Measurements from ENCODE around the gene RUFY1. TPM values are rescaled to one million over a fixed set of nuclear protein-coding genes. Genes with fewer than 3 reads are reported as not detected.
"Not testable (repeated sequence)": the region's sequence is repeated elsewhere in the genome, so short reads cannot be mapped to it uniquely, and the experiment has no call there.

RUFY1 gene
- total and polyA plus RNA-seq, 4 donors: 26.8 to 51.9 (median 31.6) TPM

GRCh38 chr5:179530069-179530998 lies 20.0 kb upstream of the RUFY1 start:
- 26 to 27% methylated on average over 65 of the region's 65 CpGs for WGBS, 2 donors
- Histone ChIP-seq H3K36me3 (ENCODE audit: control insufficient read depth in 1 of 2, insufficient read depth in 2 of 2, low read length in 1 of 2) (no peaks in the 10 kb centered on the region), H3K27me3 (ENCODE audit: control insufficient read depth in 1 of 2, insufficient read depth in 2 of 2, low read length in 1 of 2) (no peaks in the 10 kb centered on the region), H3K4me1 (ENCODE audit: control insufficient read depth in 1 of 2, insufficient read depth in 2 of 2, low read length in 2 of 2) (no peaks in the 10 kb centered on the region), H3K9me3 (ENCODE audit: control insufficient read depth, low read length) (no peaks in the 10 kb centered on the region), H3K27ac (ENCODE audit: low read depth in 1 of 2, low read length in 2 of 2) (no peak overlapping the region), H3K4me3 (ENCODE audit: low read length in 2 of 2) (no peak overlapping the region)
- intact Hi-C loops (cut with DNase I): no loop called here
- ATAC-seq (ENCODE audit: low FRiP score): peak; percentile 67
- DNase-seq: peak; percentile 82 to 84

- no peaks in the 10 kb centered on the region for H3K4me1 ChIP-seq (ENCODE audit: control insufficient read depth in 1 of 2, insufficient read depth in 2 of 2, low read length in 2 of 2)
- 81 to 99% methylated on average over 6 of the region's 6 CpGs for WGBS, 2 donors
- no peaks in the 10 kb centered on the region for H3K36me3 ChIP-seq (ENCODE audit: control insufficient read depth in 1 of 2, insufficient read depth in 2 of 2, low read length in 1 of 2)
- H3K4me3 ChIP-seq (ENCODE audit: low read length in 2 of 2): no peak overlapping the region
- H3K9me3 ChIP-seq (ENCODE audit: control insufficient read depth, low read length): no peaks in the 10 kb centered on the region
- DNase-seq (no peak), ATAC-seq (ENCODE audit: low FRiP score) (no peak)
- no peak overlapping the region for H3K27ac ChIP-seq (ENCODE audit: low read depth in 1 of 2, low read length in 2 of 2)
- intact Hi-C loops (cut with DNase I): no loop called here
- H3K27me3 ChIP-seq (ENCODE audit: control insufficient read depth in 1 of 2, insufficient read depth in 2 of 2, low read length in 1 of 2): no peaks in the 10 kb centered on the region
These were observed 17.3 kb upstream of the RUFY1 start for GRCh38 chr5:179533024-179533423.

DNA sequence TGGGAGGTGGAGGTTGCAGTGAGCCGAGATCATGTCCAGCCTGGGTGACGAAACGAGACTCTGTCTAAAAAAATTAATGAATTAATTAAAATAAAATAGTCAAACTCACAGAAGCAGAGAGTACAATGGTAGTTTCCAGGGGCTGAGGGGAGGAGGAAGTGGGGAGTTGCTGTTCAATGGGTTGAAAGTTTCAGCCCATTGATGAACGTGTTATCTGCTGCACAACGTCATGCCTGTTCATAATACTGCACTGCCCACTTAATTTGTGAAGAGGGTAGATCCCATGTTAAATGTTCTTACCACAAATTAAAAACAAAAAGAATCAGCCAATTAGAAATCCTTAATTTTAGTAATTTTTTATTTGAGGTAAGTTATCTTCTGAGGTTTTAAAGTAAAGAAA lies 16.4 kb upstream of the RUFY1 start:
- H3K9me3 ChIP-seq (ENCODE audit: control insufficient read depth, low read length): no peaks in the 10 kb centered on the region
- no peaks in the 10 kb centered on the region for H3K27me3 ChIP-seq (ENCODE audit: control insufficient read depth in 1 of 2, insufficient read depth in 2 of 2, low read length in 1 of 2)
- H3K36me3 ChIP-seq (ENCODE audit: control insufficient read depth in 1 of 2, insufficient read depth in 2 of 2, low read length in 1 of 2): no peaks in the 10 kb centered on the region
- intact Hi-C loops (cut with DNase I): no loop called here
- no peaks in the 10 kb centered on the region for H3K4me1 ChIP-seq (ENCODE audit: control insufficient read depth in 1 of 2, insufficient read depth in 2 of 2, low read length in 2 of 2)
- DNase-seq (no peak), ATAC-seq (ENCODE audit: low FRiP score) (no peak)
- no peak overlapping the region for H3K4me3 ChIP-seq (ENCODE audit: low read length in 2 of 2)
- 91 to 96% methylated on average over 5 of the region's 5 CpGs for WGBS, 2 donors
- H3K27ac ChIP-seq (ENCODE audit: low read depth in 1 of 2, low read length in 2 of 2): no peak overlapping the region

DNA sequence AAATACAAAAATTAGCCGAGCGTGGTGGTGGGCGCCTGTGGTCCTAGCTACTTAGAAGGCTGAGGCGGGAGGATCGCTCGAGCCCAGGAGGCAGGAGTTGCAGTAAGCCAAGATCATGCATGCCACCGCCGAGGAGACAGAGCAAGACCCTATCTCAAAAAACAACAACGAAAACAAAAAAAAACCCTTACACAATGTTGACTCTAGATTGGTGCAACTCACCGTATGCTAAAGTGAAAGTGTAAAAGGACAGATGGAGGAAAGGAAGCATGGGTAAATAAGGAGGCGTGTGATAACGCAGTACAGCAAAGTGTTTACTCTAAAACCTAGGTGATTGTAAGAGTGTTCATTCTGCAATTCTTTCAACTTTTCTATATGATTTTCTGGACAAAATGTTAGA lies 15.9 kb upstream of the RUFY1 start:
- intact Hi-C loops (cut with DNase I): no loop called here
- Histone ChIP-seq H3K4me1 (ENCODE audit: control insufficient read depth in 1 of 2, insufficient read depth in 2 of 2, low read length in 2 of 2) (no peaks in the 10 kb centered on the region), H3K9me3 (ENCODE audit: control insufficient read depth, low read length) (no peaks in the 10 kb centered on the region), H3K27me3 (ENCODE audit: control insufficient read depth in 1 of 2, insufficient read depth in 2 of 2, low read length in 1 of 2) (no peaks in the 10 kb centered on the region), H3K4me3 (ENCODE audit: low read length in 2 of 2) (no peak overlapping the region), H3K36me3 (ENCODE audit: control insufficient read depth in 1 of 2, insufficient read depth in 2 of 2, low read length in 1 of 2) (no peaks in the 10 kb centered on the region), H3K27ac (ENCODE audit: low read depth in 1 of 2, low read length in 2 of 2) (no peak overlapping the region)
- no peak for ATAC-seq (ENCODE audit: low FRiP score)
- 85 to 90% methylated on average over 12 of the region's 12 CpGs for WGBS, 2 donors
- no peak for DNase-seq

GRCh38 chr5:179536676-179537075 lies 13.7 kb upstream of the RUFY1 start:
- Histone ChIP-seq H3K36me3 (ENCODE audit: control insufficient read depth in 1 of 2, insufficient read depth in 2 of 2, low read length in 1 of 2) (no peaks in the 10 kb centered on the region), H3K27ac (ENCODE audit: low read depth in 1 of 2, low read length in 2 of 2) (no peak overlapping the region), H3K4me1 (ENCODE audit: control insufficient read depth in 1 of 2, insufficient read depth in 2 of 2, low read length in 2 of 2) (no peaks in the 10 kb centered on the region), H3K27me3 (ENCODE audit: control insufficient read depth in 1 of 2, insufficient read depth in 2 of 2, low read length in 1 of 2) (no peaks in the 10 kb centered on the region), H3K9me3 (ENCODE audit: control insufficient read depth, low read length) (no peaks in the 10 kb centered on the region), H3K4me3 (ENCODE audit: low read length in 2 of 2) (no peak overlapping the region)
- WGBS, 2 donors: 25 to 40% methylated on average over 6 of the region's 6 CpGs
- intact Hi-C loops (cut with DNase I): no loop called here
- DNase-seq (no peak), ATAC-seq (ENCODE audit: low FRiP score) (no peak)

DNA sequence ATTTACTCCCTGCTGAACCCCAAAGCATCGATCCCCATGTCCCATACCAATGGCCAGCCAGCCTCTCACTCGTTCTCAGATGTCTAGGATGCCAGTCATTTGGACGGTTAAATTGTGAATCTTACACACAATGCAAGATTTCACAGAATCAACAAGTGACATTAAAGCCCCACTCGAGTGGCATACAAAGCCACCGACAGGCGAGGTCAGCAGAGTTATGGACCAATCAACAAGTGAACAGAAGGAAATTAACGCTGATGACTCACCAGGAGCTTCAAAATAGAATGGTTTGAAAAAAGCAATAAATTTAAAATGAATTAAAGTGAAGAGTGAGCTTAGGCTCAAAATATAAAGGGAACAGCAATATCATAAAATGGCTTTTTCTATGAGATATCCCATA lies 8.2 kb upstream of the RUFY1 start:
- Histone ChIP-seq H3K4me1 (ENCODE audit: control insufficient read depth in 1 of 2, insufficient read depth in 2 of 2, low read length in 2 of 2) (no peaks in the 10 kb centered on the region), H3K36me3 (ENCODE audit: control insufficient read depth in 1 of 2, insufficient read depth in 2 of 2, low read length in 1 of 2) (no peaks in the 10 kb centered on the region), H3K4me3 (ENCODE audit: low read length in 2 of 2) (no peak overlapping the region), H3K27ac (ENCODE audit: low read depth in 1 of 2, low read length in 2 of 2) (no peak overlapping the region), H3K27me3 (ENCODE audit: control insufficient read depth in 1 of 2, insufficient read depth in 2 of 2, low read length in 1 of 2) (no peaks in the 10 kb centered on the region), H3K9me3 (ENCODE audit: control insufficient read depth, low read length) (no peaks in the 10 kb centered on the region)
- DNase-seq: no peak
- intact Hi-C loops (cut with DNase I): no loop called here
- ATAC-seq (ENCODE audit: low FRiP score): no peak
- WGBS, 2 donors: 75 to 78% methylated on average over 7 of the region's 7 CpGs

DNA sequence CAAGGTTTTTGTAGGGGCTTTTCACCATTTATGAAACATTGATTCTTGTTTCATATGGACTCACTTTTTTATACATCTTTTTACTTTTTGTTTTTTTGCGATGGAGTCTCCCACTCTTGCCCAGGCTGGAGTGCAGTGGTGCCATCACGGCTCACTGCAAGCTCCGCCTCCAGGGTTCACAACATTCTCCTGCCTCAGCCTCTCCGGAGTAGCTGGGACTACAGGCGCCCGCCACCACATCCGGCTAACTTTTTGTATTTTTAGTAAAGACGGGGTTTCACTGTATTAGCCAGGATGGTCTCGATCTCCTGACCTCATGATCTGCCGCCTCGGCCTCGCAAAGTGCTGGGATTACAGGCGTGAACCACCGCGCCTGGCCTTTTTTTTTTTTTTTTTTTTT lies 7.1 kb upstream of the RUFY1 start:
- intact Hi-C loops (cut with DNase I); H3K4me3 ChIP-seq (ENCODE audit: low read length in 2 of 2); H3K9me3 ChIP-seq (ENCODE audit: control insufficient read depth, low read length); DNase-seq; H3K27me3 ChIP-seq (ENCODE audit: control insufficient read depth in 1 of 2, insufficient read depth in 2 of 2, low read length in 1 of 2); ATAC-seq (ENCODE audit: low FRiP score); H3K36me3 ChIP-seq (ENCODE audit: control insufficient read depth in 1 of 2, insufficient read depth in 2 of 2, low read length in 1 of 2); H3K27ac ChIP-seq (ENCODE audit: low read depth in 1 of 2, low read length in 2 of 2); H3K4me1 ChIP-seq (ENCODE audit: control insufficient read depth in 1 of 2, insufficient read depth in 2 of 2, low read length in 2 of 2): not testable (repeated sequence)
- WGBS, 2 donors: 92 to 94% methylated on average over 15 of the region's 15 CpGs

GRCh38 chr5:179553006-179553405 lies 2.7 kb downstream of the RUFY1 start:
- Histone ChIP-seq H3K27ac (ENCODE audit: low read depth in 1 of 2, low read length in 2 of 2) (no peak overlapping the region), H3K36me3 (ENCODE audit: control insufficient read depth in 1 of 2, insufficient read depth in 2 of 2, low read length in 1 of 2) (no peaks in the 10 kb centered on the region), H3K4me3 (ENCODE audit: low read length in 2 of 2) (no peak overlapping the region), H3K9me3 (ENCODE audit: control insufficient read depth, low read length) (no peaks in the 10 kb centered on the region), H3K4me1 (ENCODE audit: control insufficient read depth in 1 of 2, insufficient read depth in 2 of 2, low read length in 2 of 2) (peaks cover 0 to 3% of the 10 kb centered on the region in 2 donors), H3K27me3 (ENCODE audit: control insufficient read depth in 1 of 2, insufficient read depth in 2 of 2, low read length in 1 of 2) (no peaks in the 10 kb centered on the region)
- DNase-seq (no peak), ATAC-seq (ENCODE audit: low FRiP score) (no peak)
- WGBS, 2 donors: 88 to 93% methylated on average over 4 of the region's 4 CpGs
- intact Hi-C loops (cut with DNase I): loop anchor here in 1 of 2 donors (5.0 to 10.0 kb wide), 2 partner anchors 69 to 522 kb away; partner anchors contain the start of genes HNRNPH1 and RNF130

DNA sequence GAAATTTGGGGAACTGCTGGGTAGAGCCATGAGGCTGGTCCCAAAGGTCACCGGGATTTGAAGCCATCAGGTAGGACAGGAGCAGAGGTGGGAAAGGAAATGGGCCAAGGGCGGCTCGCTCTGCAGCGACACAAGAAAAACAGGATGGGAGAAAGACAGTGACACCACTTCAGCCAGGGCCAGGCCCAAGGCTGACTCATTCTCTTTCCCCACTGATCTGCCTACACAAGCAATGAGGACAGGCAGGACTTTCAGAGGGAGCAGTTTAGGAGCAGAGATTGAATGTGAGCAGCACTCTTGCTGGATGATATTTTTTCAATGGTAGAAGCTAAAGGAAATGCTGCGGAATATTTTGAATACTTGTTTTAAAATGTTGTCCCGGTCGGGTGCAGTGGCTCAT lies 3.5 kb downstream of the RUFY1 start:
- 57 to 81% methylated on average over 7 of the region's 7 CpGs for WGBS, 2 donors
- Histone ChIP-seq H3K4me3 (ENCODE audit: low read length in 2 of 2) (no peak overlapping the region), H3K36me3 (ENCODE audit: control insufficient read depth in 1 of 2, insufficient read depth in 2 of 2, low read length in 1 of 2) (no peaks in the 10 kb centered on the region), H3K27me3 (ENCODE audit: control insufficient read depth in 1 of 2, insufficient read depth in 2 of 2, low read length in 1 of 2) (no peaks in the 10 kb centered on the region), H3K4me1 (ENCODE audit: control insufficient read depth in 1 of 2, insufficient read depth in 2 of 2, low read length in 2 of 2) (peaks cover 0 to 3% of the 10 kb centered on the region in 2 donors), H3K27ac (ENCODE audit: low read depth in 1 of 2, low read length in 2 of 2) (no peak overlapping the region), H3K9me3 (ENCODE audit: control insufficient read depth, low read length) (no peaks in the 10 kb centered on the region)
- DNase-seq (peak in 1 of 2 donors; percentile 52), ATAC-seq (ENCODE audit: low FRiP score) (no peak)
- intact Hi-C loops (cut with DNase I): loop anchor here in 1 of 2 donors (5.0 to 10.0 kb wide), 2 partner anchors 68 to 521 kb away; partner anchors contain the start of genes HNRNPH1 and RNF130
